ENCODE data around the gene EIF2A.

DNA sequence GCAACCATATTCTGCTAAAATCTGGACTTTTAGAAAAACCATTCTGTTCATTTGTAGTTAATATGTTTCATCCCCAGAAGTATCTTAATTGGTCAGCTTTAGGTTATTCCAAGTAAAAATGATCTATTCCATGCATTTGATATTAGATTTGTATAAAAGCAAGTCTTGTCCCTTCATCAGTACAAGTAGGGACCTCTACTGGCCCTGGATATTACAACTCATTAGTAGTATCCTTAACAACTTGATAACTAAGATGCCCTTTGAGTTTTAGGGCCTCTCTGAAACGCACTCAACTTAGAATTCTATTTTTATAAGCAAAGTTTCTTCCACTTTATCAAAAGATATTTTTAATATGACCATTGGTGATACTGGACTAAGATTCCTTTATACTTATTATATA lies 31.3 kb downstream of the EIF2A start:
- TF ChIP-seq, protein P1, sequence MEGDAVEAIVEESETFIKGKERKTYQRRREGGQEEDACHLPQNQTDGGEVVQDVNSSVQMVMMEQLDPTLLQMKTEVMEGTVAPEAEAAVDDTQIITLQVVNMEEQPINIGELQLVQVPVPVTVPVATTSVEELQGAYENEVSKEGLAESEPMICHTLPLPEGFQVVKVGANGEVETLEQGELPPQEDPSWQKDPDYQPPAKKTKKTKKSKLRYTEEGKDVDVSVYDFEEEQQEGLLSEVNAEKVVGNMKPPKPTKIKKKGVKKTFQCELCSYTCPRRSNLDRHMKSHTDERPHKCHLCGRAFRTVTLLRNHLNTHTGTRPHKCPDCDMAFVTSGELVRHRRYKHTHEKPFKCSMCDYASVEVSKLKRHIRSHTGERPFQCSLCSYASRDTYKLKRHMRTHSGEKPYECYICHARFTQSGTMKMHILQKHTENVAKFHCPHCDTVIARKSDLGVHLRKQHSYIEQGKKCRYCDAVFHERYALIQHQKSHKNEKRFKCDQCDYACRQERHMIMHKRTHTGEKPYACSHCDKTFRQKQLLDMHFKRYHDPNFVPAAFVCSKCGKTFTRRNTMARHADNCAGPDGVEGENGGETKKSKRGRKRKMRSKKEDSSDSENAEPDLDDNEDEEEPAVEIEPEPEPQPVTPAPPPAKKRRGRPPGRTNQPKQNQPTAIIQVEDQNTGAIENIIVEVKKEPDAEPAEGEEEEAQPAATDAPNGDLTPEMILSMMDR (IDR thresholded peaks at IDR 0.05), result no peak
- no peak for TF ChIP-seq POLR2A (IDR thresholded peaks at IDR 0.05)
- TF ChIP-seq POLR2AphosphoS5 (IDR thresholded peaks at IDR 0.05), result no peak

Measured in gastroesophageal sphincter (tissue), 3 donors.